ENCODE measurements around the gene KRT38.
"Not testable (repeated sequence)": the region's sequence is repeated elsewhere in the genome, so short reads cannot be mapped to it uniquely, and the experiment has no call there.

KRT38 gene

DNA sequence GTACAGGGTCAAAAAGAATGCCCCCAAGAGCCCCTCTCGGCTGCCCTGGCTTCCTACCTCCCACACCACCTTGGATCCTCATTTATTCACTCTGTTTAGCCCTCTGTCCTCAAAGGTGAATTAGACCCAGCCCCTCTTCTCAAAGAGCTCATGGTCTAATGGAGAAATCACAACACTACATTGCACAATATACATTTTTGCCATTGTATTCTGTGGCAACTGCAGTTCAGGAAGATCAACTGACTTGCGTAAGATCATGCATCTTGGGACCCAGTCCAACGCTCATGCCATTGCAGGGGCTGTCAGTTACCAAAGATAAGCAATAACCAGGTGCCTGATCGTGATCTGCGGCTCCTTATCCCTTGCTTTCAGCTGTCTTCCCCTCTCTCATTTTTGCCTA is 1.4 kb downstream of the KRT38 start:
- no peak overlapping the region for H3K4me3 ChIP-seq (replicated peaks in 1 of 2; ENCODE audit: low read depth in 2 of 2, low read length in 2 of 2)
- peak in 1 of 2 donors; percentile 12 for DNase-seq (ENCODE audit: low read depth in 2 of 2)
- TF ChIP-seq, protein P1, sequence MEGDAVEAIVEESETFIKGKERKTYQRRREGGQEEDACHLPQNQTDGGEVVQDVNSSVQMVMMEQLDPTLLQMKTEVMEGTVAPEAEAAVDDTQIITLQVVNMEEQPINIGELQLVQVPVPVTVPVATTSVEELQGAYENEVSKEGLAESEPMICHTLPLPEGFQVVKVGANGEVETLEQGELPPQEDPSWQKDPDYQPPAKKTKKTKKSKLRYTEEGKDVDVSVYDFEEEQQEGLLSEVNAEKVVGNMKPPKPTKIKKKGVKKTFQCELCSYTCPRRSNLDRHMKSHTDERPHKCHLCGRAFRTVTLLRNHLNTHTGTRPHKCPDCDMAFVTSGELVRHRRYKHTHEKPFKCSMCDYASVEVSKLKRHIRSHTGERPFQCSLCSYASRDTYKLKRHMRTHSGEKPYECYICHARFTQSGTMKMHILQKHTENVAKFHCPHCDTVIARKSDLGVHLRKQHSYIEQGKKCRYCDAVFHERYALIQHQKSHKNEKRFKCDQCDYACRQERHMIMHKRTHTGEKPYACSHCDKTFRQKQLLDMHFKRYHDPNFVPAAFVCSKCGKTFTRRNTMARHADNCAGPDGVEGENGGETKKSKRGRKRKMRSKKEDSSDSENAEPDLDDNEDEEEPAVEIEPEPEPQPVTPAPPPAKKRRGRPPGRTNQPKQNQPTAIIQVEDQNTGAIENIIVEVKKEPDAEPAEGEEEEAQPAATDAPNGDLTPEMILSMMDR (IDR thresholded peaks at IDR 0.05; ENCODE audit: low read depth, low read length), result no peak

DNA sequence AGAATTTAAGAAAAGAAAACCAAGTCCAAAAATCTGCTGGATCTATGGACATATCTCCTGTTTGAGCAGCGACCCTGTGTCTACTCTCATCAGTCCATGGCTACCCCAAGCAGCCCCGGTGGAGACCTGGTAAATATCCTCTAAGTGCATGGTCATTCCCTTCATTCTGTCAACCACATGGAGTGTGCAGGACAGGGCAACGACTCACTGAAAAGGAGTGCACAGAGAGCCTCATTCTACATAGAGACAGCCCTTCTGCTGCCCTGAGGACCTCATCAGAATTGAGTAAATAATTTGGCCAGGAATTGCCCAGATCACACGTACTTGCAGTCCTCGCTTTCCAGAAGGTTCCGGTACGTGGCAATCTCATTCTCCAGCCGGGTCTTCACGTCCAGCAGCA is 3.0 kb downstream of the KRT38 start:
- DNase-seq (ENCODE audit: low read depth in 2 of 2), result no peak
- TF ChIP-seq, protein P1 (IDR thresholded peaks at IDR 0.05; ENCODE audit: low read depth, low read length), result no peak
- no peak overlapping the region for H3K4me3 ChIP-seq (replicated peaks in 1 of 2; ENCODE audit: low read depth in 2 of 2, low read length in 2 of 2)

DNA sequence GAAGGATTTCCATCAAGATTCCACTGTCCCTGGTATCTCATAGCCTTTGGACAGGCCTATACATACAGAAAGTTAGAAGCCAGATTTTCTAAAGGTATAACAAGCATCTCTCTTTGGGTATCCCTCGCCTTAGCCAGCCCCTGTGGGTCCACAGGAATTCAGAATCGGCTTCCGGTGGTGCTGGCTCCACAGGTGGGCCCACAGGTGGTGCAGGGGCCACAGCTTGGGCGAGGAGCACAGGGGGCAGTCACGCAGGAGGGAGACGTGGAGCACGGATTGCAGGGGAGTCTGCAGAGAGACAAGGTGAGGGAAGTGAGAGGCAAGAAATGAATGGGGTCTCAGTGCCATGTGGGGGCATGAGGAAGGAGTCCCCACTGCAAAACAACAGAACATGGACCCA is 3.5 kb downstream of the KRT38 start:
- no peak for DNase-seq (ENCODE audit: low read depth in 2 of 2)
- TF ChIP-seq, protein P1 (IDR thresholded peaks at IDR 0.05; ENCODE audit: low read depth, low read length), result no peak
- no peak overlapping the region for H3K4me3 ChIP-seq (replicated peaks in 1 of 2; ENCODE audit: low read depth in 2 of 2, low read length in 2 of 2)

DNA sequence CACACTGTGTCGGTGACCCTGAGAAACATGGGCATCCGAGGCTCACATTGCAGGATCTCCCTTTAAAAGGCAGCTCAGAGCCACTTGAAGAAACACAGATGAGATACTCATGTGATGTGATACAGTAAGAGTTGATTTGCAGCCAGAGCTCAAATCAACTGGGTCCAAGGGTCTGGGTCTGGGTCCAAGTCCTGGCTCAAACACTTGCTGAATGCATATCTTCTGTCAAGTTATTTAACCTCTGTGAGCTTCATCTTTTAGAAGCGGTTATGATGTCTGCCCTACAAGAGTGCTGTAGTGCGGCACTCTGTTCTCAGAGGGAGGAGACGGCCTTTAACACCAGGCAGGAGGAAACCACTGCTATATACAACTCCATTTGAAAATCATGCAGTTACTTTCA is 6.4 kb downstream of the KRT38 start:
- no peak for DNase-seq (ENCODE audit: low read depth in 2 of 2)
- no peak overlapping the region for H3K4me3 ChIP-seq (replicated peaks in 1 of 2; ENCODE audit: low read depth in 2 of 2, low read length in 2 of 2)
- TF ChIP-seq, protein P1 (IDR thresholded peaks at IDR 0.05; ENCODE audit: low read depth, low read length), result no peak

DNA sequence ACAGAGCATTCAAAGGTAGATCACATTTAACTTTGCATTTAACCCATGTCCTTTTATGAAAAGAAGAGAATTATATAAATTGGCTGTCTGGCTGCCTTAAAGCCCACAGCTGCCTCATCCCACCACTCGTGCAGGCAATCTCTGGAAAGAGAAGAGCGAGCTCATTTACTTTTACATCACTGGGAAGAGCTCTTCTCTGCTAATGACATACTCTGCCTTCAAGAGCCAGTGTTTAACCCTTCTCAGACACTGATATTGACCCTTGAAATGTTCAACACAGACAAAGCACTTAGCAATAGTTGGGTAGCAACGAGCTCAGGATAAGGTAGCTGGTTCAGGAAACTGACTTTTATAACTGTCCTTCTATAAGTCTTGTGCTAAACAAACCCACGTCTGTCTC is 6.8 kb downstream of the KRT38 start:
- no peak for DNase-seq (ENCODE audit: low read depth in 2 of 2)
- H3K4me3 ChIP-seq (replicated peaks in 1 of 2; ENCODE audit: low read depth in 2 of 2, low read length in 2 of 2), result no peak overlapping the region
- TF ChIP-seq, protein P1 (IDR thresholded peaks at IDR 0.05; ENCODE audit: low read depth, low read length), result no peak

DNA sequence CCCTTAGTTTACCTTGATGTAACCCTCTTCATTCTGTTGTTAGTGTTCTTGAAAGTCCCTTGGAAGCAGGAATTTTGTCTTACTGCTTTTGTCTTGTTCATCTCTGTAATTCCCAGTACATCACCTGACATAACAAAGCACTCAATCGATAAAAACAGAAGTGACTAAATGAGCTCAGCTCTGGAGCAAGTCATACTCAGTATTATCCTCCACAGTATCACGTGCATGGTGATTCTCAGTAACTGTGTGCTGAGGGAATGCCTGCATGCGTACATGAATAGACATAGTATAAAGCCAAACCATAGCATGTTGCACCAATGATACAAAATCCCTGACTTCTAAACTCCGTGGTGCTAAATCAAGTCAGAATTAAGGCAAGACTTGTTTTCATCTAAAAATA is 7.2 kb downstream of the KRT38 start:
- H3K4me3 ChIP-seq (replicated peaks in 1 of 2; ENCODE audit: low read depth in 2 of 2, low read length in 2 of 2), result no peak overlapping the region
- DNase-seq (ENCODE audit: low read depth in 2 of 2), result no peak
- TF ChIP-seq, protein P1 (IDR thresholded peaks at IDR 0.05; ENCODE audit: low read depth, low read length), result no peak

DNA sequence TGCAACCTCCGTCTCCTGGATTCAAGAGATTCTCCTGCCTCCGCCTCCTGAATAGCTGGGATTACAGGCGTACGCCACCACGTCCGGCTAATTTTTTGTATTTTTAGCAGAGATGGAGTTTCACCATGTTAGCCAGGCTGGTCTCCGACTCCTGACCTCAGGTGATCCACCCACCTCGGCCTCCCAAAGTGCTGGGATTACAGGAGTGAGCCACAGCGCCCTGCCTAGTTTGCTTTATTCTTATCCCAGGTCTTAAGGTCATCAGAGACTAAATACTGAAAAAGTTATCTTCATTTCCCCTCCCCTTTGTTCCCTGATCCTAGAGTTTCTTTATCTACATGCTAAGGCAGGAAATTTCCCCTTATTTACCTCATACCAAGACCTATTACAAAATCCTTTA is 10.4 kb downstream of the KRT38 start:
- DNase-seq (ENCODE audit: low read depth in 2 of 2); H3K4me3 ChIP-seq (replicated peaks in 1 of 2; ENCODE audit: low read depth in 2 of 2, low read length in 2 of 2): not testable (repeated sequence)
